ENCODE data around the gene PILRB. TPM values are rescaled to one million over a fixed set of nuclear protein-coding genes. Genes with fewer than 3 reads are reported as not detected.
A peak's percentile ranks its signal among the peaks of the same experiment; 100 is the strongest.
"Not testable (repeated sequence)": the region's sequence is repeated elsewhere in the genome, so short reads cannot be mapped to it uniquely, and the experiment has no call there.

PILRB gene
- total RNA-seq, 1 experiment from 2014 or later: 50.1 TPM

DNA sequence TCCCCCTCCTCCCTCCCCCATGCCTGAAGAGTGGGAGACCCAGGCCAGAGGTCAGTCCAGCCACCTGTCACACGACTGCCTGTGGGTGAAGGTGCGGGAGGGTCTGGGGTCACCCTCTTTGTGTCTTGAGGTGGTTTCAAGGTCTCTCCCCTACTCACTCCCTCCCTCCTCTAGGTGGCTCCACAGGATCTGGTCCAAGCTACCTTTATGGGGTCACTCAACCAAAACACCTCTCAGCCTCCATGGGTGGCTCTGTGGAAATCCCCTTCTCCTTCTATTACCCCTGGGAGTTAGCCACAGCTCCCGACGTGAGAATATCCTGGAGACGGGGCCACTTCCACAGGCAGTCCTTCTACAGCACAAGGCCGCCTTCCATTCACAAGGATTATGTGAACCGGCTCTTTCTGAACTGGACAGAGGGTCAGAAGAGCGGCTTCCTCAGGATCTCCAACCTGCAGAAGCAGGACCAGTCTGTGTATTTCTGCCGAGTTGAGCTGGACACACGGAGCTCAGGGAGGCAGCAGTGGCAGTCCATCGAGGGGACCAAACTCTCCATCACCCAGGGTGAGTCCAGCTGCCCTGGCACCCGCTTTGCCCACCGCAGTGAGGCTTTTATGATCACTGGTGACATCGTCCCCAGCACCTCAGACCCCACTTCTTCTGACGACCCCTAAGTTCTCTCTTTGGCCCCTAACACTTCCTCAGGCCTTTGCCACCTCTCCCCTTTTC lies 16.1 kb downstream of the PILRB start:
- H3K56ac ChIP-seq (ENCODE audit: insufficient read length, low read depth, low read length); H3K79me1 ChIP-seq (ENCODE audit: insufficient read depth, low read depth, low read length, poor library complexity, severe bottlenecking); H3K27me3 Mint-ChIP-seq (ENCODE audit: low read depth); H2AFZ ChIP-seq (ENCODE audit: low read length); H2BK5ac ChIP-seq (ENCODE audit: insufficient read length, low read length); H3K27me3 ChIP-seq (ENCODE audit: insufficient read depth, low read length); H2BK20ac ChIP-seq (ENCODE audit: low read depth, low read length, poor library complexity, severe bottlenecking); H2BK12ac ChIP-seq (ENCODE audit: insufficient read length, low read depth, low read length); H4K20me1 ChIP-seq (ENCODE audit: control insufficient read depth, insufficient read depth, insufficient read length); DNase-seq; H3K36me3 Mint-ChIP-seq (ENCODE audit: insufficient read depth in 1 of 3, low read depth in 3 of 3); H3K4me2 ChIP-seq (ENCODE audit: insufficient read depth, insufficient read length, low read length); H3K4ac ChIP-seq (ENCODE audit: low read depth, low read length); H4K5ac ChIP-seq (ENCODE audit: insufficient read length, low read depth, low read length); H3K4me1 ChIP-seq (ENCODE audit: insufficient read depth, low read length); H3T11ph ChIP-seq (ENCODE audit: low read length); H3K14ac ChIP-seq (ENCODE audit: insufficient read depth, low read length); H3K4me3 Mint-ChIP-seq; H2AK5ac ChIP-seq (ENCODE audit: insufficient read length, low read length); H3K18ac ChIP-seq (ENCODE audit: insufficient read length, low read depth, low read length); H3K23me2 ChIP-seq (ENCODE audit: insufficient read length, low read depth, low read length, poor library complexity, severe bottlenecking); H2BK15ac ChIP-seq (ENCODE audit: low read depth, low read length); H4K91ac ChIP-seq (ENCODE audit: insufficient read length, low read depth, low read length); H3K23ac ChIP-seq (ENCODE audit: insufficient read length, low read depth, low read length); H3K27ac ChIP-seq (ENCODE audit: insufficient read length, low read depth, low read length); H3K79me2 ChIP-seq (ENCODE audit: insufficient read depth, low read length); H3K9me3 ChIP-seq (ENCODE audit: control insufficient read depth, low read depth, low read length); H4K8ac ChIP-seq (replicated peaks; ENCODE audit: insufficient read length, low read depth, low read length); H3K9me3 Mint-ChIP-seq; H3K9ac ChIP-seq (ENCODE audit: extremely low read depth, insufficient read length, low read length); H2BK120ac ChIP-seq (ENCODE audit: low read depth, low read length, poor library complexity, severe bottlenecking): not testable (repeated sequence)
- peaks cover 35 to 51% of the 10 kb centered on the region in 2 experiments for H3K4me1 Mint-ChIP-seq
- peak overlapping the region in 1 of 3 experiments; percentile 78; a peak in 2 of 7 replicates for H3K27ac Mint-ChIP-seq
- no CpG with 5 or more reads among the region's 15 CpGs for WGBS (ENCODE audit: extremely low coverage, insufficient read length, low lambda C conversion rate)
- peak; percentile 33; the same call in 2 of the 3 replicates for TF ChIP-seq CTCF (conservative IDR thresholded peaks at IDR 0.05)

Data from H9 (cell line).